HEK293 (cell line): ENCODE results near the gene BANF2.

Experiments used
- BCL11A ChIP-seq: fragments of 450-650 bp; formaldehyde crosslinking; IDR thresholded peaks from 2 replicates; pipeline ENCODE4 v1.5.1; 2016; ENCODE audit warnings: low read depth, missing biosample characterization, missing genetic modification characterization
- HOXA7 ChIP-seq: sonication (generic); formaldehyde crosslinking; IDR thresholded peaks from 2 replicates; pipeline ENCODE4 v1.8.1; 2022; ENCODE audit warnings: missing genetic modification reagents, borderline replicate concordance
- SP2 ChIP-seq: fragments of 450-650 bp; formaldehyde crosslinking; IDR thresholded peaks from 2 replicates; pipeline ENCODE4 v1.5.1; 2016; ENCODE audit warnings: missing biosample characterization, missing genetic modification characterization
- ZBTB11 ChIP-seq: fragments of 450-650 bp; formaldehyde crosslinking; conservative IDR thresholded peaks from 2 replicates; pipeline ENCODE4 v1.5.1; 2016; ENCODE audit warnings: low read depth, missing biosample characterization, missing genetic modification characterization
- ZNF155 ChIP-seq: fragments of 450-650 bp; formaldehyde crosslinking; IDR thresholded peaks from 2 replicates; pipeline ENCODE4 v1.5.1; 2016; ENCODE audit warnings: missing biosample characterization, missing genetic modification characterization
- ZNF184 ChIP-seq: fragments of 450-650 bp; IDR thresholded peaks from 2 replicates; pipeline ENCODE4 v1.5.1; 2018; ENCODE audit warnings: missing biosample characterization, mild to moderate bottlenecking, missing genetic modification characterization
- ZNF416 ChIP-seq: fragments of 450-650 bp; formaldehyde crosslinking; IDR thresholded peaks from 2 replicates; pipeline ENCODE4 v1.5.1; 2016; ENCODE audit warnings: missing biosample characterization, missing genetic modification characterization
- ZNF639 ChIP-seq: fragments of 450-650 bp; formaldehyde crosslinking; IDR thresholded peaks from 2 replicates; pipeline ENCODE4 v1.5.1; 2016; ENCODE audit warnings: missing biosample characterization, missing genetic modification characterization
- TF ChIP-seq, protein P1 (sequence below): fragments of 450-650 bp; formaldehyde crosslinking; IDR thresholded peaks from 2 replicates; pipeline ENCODE4 v1.5.1; 2016; ENCODE audit warnings: missing biosample characterization, missing genetic modification characterization, low read depth
- TF ChIP-seq, protein P2 (sequence below): fragments of 450-650 bp; formaldehyde crosslinking; IDR thresholded peaks from 2 replicates; pipeline ENCODE4 v1.5.1; 2016; ENCODE audit warnings: missing biosample characterization, missing genetic modification characterization
- TF ChIP-seq, protein P3 (sequence below): fragments of 450-650 bp; formaldehyde crosslinking; IDR thresholded peaks from 2 replicates; pipeline ENCODE4 v1.5.1; 2016; ENCODE audit warnings: missing biosample characterization, missing genetic modification characterization

DNA sequence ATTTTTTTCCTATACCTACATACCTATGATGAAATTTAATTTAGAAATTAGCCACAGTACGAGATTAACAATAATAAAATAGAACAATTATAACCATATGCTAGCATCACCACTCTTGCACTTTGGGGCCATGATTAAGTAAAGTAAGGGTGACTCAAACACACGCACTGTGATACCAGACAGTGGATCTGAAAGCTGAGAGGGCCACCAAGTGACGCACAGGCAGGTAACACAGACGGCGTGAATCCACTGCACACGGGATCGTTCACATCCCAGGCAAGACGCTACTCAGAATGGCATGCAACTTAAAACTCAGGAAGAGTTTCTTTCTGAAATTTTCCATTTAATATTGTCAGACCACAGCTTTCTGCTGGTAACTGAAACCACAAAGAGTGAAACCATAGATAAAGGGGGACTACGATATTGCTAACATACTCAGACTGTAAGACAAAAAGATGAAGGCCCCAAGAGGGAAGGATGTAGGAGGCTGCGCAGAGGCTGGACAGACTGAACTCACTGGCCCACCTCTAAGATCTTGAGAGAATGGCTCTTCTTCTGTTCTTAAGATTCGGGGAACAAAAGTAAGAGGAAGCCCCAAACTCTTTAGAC, 35.6 kb upstream of the BANF2 start:
- TF ChIP-seq BCL11A (tag by site-specific recombination) (no peak), ZNF184 (no peak), ZBTB11 (tag by site-specific recombination) (no peak), HOXA7 (CRISPR knock-in tag) (no peak), ZNF416 (tag by site-specific recombination) (no peak), ZNF639 (tag by site-specific recombination) (no peak), SP2 (tag by site-specific recombination) (no peak), ZNF155 (no peak)
- TF ChIP-seq, protein P1, sequence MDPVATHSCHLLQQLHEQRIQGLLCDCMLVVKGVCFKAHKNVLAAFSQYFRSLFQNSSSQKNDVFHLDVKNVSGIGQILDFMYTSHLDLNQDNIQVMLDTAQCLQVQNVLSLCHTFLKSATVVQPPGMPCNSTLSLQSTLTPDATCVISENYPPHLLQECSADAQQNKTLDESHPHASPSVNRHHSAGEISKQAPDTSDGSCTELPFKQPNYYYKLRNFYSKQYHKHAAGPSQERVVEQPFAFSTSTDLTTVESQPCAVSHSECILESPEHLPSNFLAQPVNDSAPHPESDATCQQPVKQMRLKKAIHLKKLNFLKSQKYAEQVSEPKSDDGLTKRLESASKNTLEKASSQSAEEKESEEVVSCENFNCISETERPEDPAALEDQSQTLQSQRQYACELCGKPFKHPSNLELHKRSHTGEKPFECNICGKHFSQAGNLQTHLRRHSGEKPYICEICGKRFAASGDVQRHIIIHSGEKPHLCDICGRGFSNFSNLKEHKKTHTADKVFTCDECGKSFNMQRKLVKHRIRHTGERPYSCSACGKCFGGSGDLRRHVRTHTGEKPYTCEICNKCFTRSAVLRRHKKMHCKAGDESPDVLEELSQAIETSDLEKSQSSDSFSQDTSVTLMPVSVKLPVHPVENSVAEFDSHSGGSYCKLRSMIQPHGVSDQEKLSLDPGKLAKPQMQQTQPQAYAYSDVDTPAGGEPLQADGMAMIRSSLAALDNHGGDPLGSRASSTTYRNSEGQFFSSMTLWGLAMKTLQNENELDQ = no peak
- TF ChIP-seq, protein P2, sequence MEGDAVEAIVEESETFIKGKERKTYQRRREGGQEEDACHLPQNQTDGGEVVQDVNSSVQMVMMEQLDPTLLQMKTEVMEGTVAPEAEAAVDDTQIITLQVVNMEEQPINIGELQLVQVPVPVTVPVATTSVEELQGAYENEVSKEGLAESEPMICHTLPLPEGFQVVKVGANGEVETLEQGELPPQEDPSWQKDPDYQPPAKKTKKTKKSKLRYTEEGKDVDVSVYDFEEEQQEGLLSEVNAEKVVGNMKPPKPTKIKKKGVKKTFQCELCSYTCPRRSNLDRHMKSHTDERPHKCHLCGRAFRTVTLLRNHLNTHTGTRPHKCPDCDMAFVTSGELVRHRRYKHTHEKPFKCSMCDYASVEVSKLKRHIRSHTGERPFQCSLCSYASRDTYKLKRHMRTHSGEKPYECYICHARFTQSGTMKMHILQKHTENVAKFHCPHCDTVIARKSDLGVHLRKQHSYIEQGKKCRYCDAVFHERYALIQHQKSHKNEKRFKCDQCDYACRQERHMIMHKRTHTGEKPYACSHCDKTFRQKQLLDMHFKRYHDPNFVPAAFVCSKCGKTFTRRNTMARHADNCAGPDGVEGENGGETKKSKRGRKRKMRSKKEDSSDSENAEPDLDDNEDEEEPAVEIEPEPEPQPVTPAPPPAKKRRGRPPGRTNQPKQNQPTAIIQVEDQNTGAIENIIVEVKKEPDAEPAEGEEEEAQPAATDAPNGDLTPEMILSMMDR = no peak
- TF ChIP-seq, protein P3, sequence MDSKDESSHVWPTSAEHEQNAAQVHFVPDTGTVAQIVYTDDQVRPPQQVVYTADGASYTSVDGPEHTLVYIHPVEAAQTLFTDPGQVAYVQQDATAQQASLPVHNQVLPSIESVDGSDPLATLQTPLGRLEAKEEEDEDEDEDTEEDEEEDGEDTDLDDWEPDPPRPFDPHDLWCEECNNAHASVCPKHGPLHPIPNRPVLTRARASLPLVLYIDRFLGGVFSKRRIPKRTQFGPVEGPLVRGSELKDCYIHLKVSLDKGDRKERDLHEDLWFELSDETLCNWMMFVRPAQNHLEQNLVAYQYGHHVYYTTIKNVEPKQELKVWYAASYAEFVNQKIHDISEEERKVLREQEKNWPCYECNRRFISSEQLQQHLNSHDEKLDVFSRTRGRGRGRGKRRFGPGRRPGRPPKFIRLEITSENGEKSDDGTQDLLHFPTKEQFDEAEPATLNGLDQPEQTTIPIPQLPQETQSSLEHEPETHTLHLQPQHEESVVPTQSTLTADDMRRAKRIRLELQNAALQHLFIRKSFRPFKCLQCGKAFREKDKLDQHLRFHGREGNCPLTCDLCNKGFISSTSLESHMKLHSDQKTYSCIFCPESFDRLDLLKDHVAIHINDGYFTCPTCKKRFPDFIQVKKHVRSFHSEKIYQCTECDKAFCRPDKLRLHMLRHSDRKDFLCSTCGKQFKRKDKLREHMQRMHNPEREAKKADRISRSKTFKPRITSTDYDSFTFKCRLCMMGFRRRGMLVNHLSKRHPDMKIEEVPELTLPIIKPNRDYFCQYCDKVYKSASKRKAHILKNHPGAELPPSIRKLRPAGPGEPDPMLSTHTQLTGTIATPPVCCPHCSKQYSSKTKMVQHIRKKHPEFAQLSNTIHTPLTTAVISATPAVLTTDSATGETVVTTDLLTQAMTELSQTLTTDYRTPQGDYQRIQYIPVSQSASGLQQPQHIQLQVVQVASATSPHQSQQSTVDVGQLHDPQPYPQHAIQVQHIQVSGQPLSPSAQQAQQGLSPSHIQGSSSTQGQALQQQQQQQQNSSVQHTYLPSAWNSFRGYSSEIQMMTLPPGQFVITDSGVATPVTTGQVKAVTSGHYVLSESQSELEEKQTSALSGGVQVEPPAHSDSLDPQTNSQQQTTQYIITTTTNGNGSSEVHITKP (tag by site-specific recombination) = no peak
